HG02885 (cell line): ENCODE results near the gene SLC1A2.

ENCODE experiments used
- ATAC-seq: cut with Tn5 transposase; IDR thresholded peaks from one replicate; pipeline ENCODE4 v1.9.1; 2021; ENCODE audit warnings: mild to moderate bottlenecking; ENCODE audit not compliant: unreplicated experiment, poor library complexity

Gene SLC1A2

DNA sequence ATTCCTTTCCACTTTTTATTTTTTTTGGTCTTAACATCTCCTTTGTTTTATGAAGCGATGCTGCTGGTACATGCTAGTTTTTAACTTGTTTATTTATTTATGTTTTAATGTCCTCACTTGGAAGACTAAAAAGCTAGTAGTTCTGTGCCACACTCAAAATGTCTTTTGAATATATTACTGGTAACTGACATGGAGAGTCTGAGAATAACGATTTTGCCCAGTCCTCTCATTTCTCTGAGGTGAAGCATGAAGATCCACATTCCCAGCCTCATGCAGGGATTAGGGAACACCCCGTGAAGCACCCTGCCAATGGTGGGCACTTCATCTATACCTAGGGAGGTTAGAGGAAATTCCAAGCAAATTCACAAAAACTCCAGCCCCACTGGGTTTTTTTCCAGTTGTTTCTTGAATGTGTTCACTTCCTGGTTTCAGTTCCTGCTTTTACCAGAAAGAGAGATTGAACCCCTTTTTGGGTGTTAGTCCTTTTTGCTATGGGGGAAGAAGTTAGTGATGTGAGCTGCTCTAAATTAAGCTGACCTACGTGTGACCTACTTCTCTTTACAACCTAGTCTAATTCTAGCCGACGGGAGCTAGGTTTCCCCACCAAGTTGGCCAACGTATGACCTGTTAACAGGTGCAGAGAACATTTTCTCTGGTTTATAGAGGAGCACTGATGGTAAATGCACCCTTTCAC is 106.1 kb downstream of the SLC1A2 start:
- ATAC-seq = peak; percentile 96

DNA sequence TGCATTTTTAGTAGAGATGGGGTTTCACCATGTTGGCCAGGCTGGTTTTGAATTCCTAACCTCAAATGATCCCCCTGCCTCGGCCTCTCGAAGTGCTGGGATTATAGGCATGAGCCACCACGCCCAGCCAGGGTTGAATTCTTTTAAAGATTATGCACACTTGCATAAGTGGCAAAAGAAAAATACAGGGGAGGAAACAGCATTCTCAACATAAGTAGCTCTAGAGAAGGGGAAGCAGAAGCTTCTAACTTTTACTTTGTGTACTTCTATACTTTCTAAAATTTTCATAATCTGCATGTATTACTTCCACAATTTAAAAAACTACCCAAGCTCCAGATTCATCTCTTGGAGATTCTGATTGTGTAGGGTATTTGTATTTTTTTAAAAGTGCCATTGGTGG is 108.0 kb downstream of the SLC1A2 start:
- ATAC-seq = no peak

DNA sequence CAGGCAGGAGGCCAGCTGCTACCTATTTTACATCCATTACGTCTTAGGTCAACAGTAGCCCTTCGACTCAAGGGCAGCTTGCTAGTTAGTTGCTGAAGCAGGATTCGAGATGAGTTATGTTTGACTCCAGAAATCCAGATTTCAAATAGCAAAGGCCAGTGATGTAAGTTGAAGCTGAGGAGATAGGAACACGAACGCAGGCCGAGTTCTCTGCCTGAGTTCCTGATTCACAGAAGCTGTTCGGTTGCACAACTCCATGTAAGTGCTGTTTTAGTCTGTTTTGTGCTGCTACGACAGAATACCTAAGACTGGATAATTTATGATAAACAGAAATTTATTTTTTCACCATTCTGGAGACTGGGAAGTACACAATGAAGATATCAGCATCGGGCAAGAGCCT is 111.2 kb downstream of the SLC1A2 start:
- no peak for ATAC-seq

- no peak for ATAC-seq
These were observed 112.1 kb downstream of the SLC1A2 start for GRCh38 chr11:35307221-35307621.

DNA sequence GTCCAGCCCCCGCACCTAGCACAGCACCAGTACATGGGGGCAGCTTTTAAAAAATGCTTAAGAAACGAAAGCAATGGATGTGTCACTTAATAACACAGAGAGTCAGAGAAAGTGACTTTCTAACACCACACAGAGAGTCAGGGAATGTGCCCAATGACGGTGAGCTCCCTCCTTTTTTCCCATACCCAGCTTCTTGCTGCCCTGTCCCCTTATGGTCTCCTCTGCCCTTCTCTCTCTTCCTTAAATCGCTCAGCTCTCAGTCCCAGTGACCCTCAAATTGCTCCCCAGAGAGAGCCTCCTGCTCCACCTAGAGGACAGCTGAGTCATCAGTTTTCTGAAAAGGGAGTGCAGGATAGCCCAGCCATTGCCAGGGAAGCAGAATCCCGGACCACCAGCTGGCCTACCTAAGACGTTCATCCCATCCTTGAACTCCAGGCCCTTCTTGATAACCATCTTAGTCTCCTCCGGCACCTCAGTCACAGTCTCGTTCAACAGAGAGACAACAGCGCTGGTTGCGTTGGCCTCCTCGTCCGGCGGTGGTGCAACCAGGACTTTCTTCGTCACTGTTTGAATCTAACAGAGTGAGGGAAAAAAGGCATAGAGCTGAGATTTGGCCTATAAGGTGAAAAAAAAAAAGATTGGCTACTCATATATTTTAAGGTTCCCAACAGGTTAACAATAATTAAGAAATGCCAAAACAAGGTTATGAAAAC is 113.5 kb downstream of the SLC1A2 start:
- peak; percentile 57 for ATAC-seq

DNA sequence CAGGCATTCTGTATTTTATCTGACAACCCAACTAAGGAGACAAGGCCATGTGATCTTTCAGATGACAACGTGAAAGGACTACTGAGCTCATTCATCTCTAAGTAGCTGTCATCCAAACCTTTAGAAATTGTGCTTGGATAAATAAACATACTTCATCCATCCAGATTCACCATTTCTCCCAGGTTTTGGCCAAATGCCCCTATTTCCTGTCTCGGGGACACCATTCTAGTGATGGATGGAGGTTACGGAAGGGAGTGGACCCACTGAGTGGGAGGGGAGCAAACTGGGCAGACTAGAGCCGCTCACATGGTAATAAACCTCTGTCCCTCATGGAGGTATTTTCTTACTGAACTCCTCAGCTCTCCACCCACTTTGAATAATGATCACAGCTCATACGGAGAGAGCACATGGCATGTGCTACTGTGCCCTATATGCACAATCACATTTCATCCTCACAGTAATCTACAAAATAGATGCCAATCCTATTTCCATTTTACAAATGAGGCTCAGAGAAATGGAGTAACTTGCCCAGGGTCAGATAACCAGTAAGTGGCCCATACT is 114.4 kb downstream of the SLC1A2 start:
- ATAC-seq = no peak

GRCh38 chr11:35304386-35304775 is 115.0 kb downstream of the SLC1A2 start:
- ATAC-seq = no peak

- ATAC-seq = no peak
These were observed 115.6 kb downstream of the SLC1A2 start for GRCh38 chr11:35303596-35304385.

DNA sequence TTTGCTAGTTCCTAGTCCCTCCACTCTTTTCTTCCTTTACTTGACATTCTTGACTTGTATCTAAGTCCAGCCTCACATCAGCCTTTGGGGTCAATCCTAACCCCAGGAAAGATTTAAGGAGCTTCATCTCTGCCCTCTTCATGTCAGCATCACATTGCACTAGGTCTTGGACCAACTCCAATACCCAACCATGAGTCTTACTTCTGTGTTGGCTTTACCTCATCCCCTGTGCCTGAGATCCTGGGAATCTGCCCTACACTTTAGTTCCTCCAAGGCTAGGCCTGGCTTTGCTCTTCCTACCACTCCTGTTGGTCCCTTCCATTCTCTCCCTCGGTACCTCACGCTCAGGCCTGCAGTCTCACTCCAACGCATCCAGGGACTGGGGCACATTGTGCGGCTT is 117.0 kb downstream of the SLC1A2 start:
- ATAC-seq = no peak

DNA sequence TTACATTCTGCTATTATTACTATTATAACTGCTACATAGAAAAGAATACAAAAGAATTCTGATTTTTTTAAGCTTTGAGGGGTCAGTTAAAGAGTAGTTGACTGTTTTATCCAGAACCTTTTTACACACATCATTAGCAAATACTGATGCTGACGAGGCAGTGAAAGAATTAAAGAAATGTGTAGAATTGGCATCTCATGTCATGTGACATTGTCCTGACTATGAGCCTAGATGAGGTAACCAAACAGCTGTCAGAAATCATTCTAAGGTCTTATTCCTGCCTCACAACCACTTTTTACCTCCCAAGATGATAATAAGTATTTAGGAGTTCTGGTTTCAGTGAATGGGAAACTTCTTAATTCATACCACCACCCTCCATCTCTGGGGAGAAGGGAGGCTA is 121.0 kb downstream of the SLC1A2 start:
- ATAC-seq = no peak

- ATAC-seq = no peak
These were observed 123.6 kb downstream of the SLC1A2 start for GRCh38 chr11:35295751-35296150.

GRCh38 chr11:35293699-35294098 is 125.7 kb downstream of the SLC1A2 start:
- ATAC-seq = no peak

DNA sequence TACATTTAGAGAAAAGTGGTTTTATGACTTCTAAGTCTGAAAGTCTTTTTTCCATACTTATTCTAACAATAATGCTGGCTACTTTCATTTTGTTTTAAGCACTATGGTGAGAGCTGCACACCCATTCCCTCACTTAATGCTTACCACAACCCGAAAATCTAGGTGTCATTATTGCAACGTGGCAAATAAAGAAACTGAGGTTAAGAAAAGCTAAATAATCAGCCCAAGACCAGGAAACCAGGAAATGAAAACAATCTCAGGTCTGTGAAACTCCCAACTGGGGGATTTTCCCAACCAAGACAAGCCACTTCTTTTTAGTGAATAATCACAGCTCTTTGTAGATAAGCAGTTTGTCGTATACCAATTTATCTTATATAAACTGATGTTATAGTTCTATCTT is 126.3 kb downstream of the SLC1A2 start:
- ATAC-seq = no peak

DNA sequence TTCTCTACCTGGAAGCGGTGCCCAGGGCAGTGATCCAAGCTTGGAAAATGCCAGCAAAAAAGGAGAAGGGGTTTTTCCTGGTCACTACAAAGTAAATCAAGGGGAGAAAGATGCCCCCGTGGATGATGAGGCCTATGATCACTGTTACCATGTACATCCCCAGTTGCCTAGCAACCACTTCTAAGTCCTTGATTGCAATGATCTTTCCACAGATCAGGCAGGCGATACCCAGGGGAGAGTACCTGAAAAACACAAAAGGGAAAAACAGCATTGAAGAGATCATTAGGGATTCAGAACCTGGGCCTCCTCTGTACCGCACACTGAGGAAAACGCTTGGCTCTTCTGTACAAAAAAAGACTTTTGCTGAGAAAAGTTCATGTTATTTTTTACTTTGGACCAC is 127.1 kb downstream of the SLC1A2 start:
- no peak for ATAC-seq

GRCh38 chr11:35290876-35291275 is 128.5 kb downstream of the SLC1A2 start:
- no peak for ATAC-seq

GRCh38 chr11:35289821-35290220 is 129.5 kb downstream of the SLC1A2 start:
- no peak for ATAC-seq

GRCh38 chr11:35288817-35289541 is 130.4 kb downstream of the SLC1A2 start:
- ATAC-seq = no peak

GRCh38 chr11:35288309-35288708 is 131.0 kb downstream of the SLC1A2 start:
- no peak for ATAC-seq

DNA sequence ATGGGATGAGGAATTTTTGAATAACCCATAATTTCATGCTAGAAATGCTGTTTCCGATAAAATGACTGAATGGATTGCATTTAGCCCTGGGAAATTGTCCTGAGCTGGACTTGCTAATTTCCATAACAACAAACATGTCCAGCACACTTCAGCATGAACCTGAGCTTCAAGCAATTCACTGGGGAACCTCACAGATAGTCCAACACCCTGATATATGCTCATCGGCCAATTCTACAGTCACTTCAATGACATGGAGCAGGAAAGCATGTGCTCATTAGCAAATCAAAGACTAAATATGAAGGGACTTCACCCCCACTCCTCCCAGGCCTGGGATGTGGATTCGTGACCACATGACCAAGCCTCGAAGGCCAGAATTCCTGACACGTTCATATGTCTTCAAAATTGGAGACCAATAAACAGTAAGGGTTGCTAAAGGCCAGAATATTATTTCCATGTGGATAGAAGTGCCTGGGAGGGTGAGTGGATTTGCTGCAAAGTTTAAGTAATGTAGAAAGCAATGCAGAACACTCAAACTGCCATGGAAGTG is 131.9 kb downstream of the SLC1A2 start:
- ATAC-seq = no peak

- no peak for ATAC-seq
These were observed 133.2 kb downstream of the SLC1A2 start for GRCh38 chr11:35286126-35286525.
